H1 (cell line): ENCODE measurements around the gene COLEC11. TPM values are rescaled to one million over a fixed set of nuclear protein-coding genes. Genes with fewer than 3 reads are reported as not detected.

Experiments
- JUN ChIP-seq: IDR thresholded peaks from 2 replicates; pipeline ENCODE4 v1.6.1; 2011; ENCODE audit warnings: low read depth, mild to moderate bottlenecking, improper control_type of control experiment, low read length
- RFX5 ChIP-seq: IDR thresholded peaks from 2 replicates; pipeline ENCODE4 v1.6.1; 2011; ENCODE audit warnings: low read depth, low read length, improper control_type of control experiment, borderline replicate concordance
- polyA plus RNA-seq, 7 experiments: library from polyadenylated mRNA; depleted of rRNA in 3 of 7; stranded (reverse) in 5 of 7; unstranded in 2 of 7; fragments of >200 nt in 5 of 7; fragments of 200-250 nt in 2 of 7; gene quantifications; 1 replicate in 5 of 7; 2 replicates in 1 of 7; 4 replicates in 1 of 7; pipeline versions ENCODE4 v1.2.1 to v1.2.3, GENCODE V29; 2011 to 2013; ENCODE audit warnings: missing spikeins in 2 of 7, mixed read lengths in 2 of 7
- total RNA-seq: library from RNA; stranded (reverse); fragmentation: NEBNext Ultra II Directional; extraction: Animal tissue kit (Norgen Biotek cat#: 25700); gene quantifications from 2 replicates; pipeline ENCODE4 v1.2.1, GENCODE V29; 2021
- TF ChIP-seq, protein P1 (sequence below), 3 experiments: IDR thresholded peaks; 1 replicate in 2 of 3; 2 replicates in 1 of 3; pipeline versions ENCODE4 v1.5.1 to v1.6.1; 2011; ENCODE audit warnings: low read length in 3 of 3, mild to moderate bottlenecking in 3 of 3, inconsistent platforms in 2 of 3, low read depth in 1 of 3, moderate library complexity in 1 of 3; ENCODE audit not compliant: insufficient read depth in 1 of 3; ENCODE audit errors: control extremely low read depth in 1 of 3

Gene COLEC11
- total and polyA plus RNA-seq, 2 of the 8 experiments (the other 6 are each of a cell fraction or from before 2014, with no cell fraction given) = 0.47 to 0.80 TPM

DNA sequence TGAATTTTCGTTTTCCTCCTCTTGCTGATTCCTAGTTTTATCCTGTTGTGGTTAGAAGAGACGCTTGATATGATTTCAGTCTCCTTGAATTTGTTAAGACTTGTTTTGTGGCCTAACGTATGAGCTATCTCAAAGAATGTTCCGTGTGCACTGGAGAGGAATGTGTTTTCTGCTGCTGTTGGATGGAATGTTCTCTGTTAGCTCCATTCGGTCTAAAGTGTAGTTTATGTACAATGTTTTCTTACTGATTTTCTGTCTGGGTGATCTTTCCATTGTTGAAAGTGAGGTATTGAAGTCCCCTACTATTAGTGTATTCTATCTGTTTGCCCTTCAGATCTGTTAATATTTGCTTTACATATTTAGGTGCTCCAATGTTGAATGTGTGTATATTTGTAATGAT lies 25.9 kb downstream of the COLEC11 start (continued):
- TF ChIP-seq, protein P1, sequence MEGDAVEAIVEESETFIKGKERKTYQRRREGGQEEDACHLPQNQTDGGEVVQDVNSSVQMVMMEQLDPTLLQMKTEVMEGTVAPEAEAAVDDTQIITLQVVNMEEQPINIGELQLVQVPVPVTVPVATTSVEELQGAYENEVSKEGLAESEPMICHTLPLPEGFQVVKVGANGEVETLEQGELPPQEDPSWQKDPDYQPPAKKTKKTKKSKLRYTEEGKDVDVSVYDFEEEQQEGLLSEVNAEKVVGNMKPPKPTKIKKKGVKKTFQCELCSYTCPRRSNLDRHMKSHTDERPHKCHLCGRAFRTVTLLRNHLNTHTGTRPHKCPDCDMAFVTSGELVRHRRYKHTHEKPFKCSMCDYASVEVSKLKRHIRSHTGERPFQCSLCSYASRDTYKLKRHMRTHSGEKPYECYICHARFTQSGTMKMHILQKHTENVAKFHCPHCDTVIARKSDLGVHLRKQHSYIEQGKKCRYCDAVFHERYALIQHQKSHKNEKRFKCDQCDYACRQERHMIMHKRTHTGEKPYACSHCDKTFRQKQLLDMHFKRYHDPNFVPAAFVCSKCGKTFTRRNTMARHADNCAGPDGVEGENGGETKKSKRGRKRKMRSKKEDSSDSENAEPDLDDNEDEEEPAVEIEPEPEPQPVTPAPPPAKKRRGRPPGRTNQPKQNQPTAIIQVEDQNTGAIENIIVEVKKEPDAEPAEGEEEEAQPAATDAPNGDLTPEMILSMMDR (IDR thresholded peaks at IDR 0.05; ENCODE audit: control extremely low read depth in 1 of 3, insufficient read depth in 1 of 3, low read depth in 1 of 3, low read length in 3 of 3) = no peak
- TF ChIP-seq RFX5 = no peak
- TF ChIP-seq JUN = no peak
- TF ChIP-seq, all 59 proteins: peak for 0
